ENCODE data around the gene LASP1. TPM values are rescaled to one million over a fixed set of nuclear protein-coding genes. Genes with fewer than 3 reads are reported as not detected.

LASP1 gene
- total and polyA plus RNA-seq, 2 of the 8 experiments (the other 6 are each of a cell fraction or from before 2014, with no cell fraction given), result 114 to 180 TPM

GRCh38 chr17:38914741-38915638 lies 45.1 kb downstream of the LASP1 start (continued):
- TF ChIP-seq CHD7 (IDR thresholded peaks at IDR 0.05; ENCODE audit: insufficient replicate concordance, low read length) (no peak), SAP30 (IDR thresholded peaks at IDR 0.05; ENCODE audit: insufficient read depth, insufficient replicate concordance, low read length) (no peak), GTF2F1 (IDR thresholded peaks at IDR 0.05; ENCODE audit: borderline replicate concordance, low read depth, low read length) (no peak), YY1 (IDR thresholded peaks at IDR 0.05; ENCODE audit: low read depth, low read length) (no peak), TAF1 (IDR thresholded peaks at IDR 0.05; ENCODE audit: low read depth, low read length) (no peak), CREB1 (IDR thresholded peaks at IDR 0.05) (no peak), EZH2 (IDR thresholded peaks at IDR 0.05; ENCODE audit: low read depth, low read length, severe bottlenecking) (no peak), NRF1 (IDR thresholded peaks at IDR 0.05; ENCODE audit: low read depth, low read length) (no peak), ATF3 (IDR thresholded peaks at IDR 0.05; ENCODE audit: insufficient read depth, low read depth, low read length) (no peak)

All from H1 (cell line).